ENCODE results near the gene ARMH3. TPM values are rescaled to one million over a fixed set of nuclear protein-coding genes. Genes with fewer than 3 reads are reported as not detected.

Gene ARMH3
- total and polyA plus RNA-seq, 2 experiments from 2014 or later: 8.7 to 11.1 TPM

DNA sequence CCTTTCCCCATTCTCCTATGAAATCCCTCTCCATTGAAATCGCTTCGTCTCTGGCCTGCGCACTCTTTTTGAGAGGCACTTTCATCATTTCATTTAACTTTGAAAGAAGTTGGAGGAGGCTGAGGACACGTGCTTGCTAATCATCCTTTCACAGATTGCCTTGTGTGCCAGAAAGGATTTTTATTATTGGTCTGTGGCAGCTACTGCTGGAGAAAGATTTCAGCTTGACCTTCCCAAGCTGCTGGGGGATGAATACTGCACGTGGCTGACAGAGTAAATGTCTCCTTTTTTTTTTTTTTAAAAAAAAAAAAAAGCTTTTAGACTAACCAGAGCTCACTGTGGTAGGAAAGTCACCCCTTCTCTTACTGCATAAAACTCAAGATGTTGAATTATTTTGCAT is 168.2 kb downstream of the ARMH3 start:
- Histone ChIP-seq H3K27ac (ENCODE audit: low read depth) (no peak overlapping the region), H2AFZ (no peak overlapping the region), H3K4me3 (no peak overlapping the region), H3K4me1 (ENCODE audit: insufficient read depth) (no peaks in the 10 kb centered on the region), H3K27me3 (ENCODE audit: insufficient read depth) (no peaks in the 10 kb centered on the region), H3F3A (replicated peaks; ENCODE audit: low read depth) (no peaks in the 10 kb centered on the region), H3K4me2 (no peak overlapping the region), H4K20me1 (replicated peaks; ENCODE audit: insufficient read depth) (no peaks in the 10 kb centered on the region), H3K9me2 (ENCODE audit: insufficient read depth) (no peaks in the 10 kb centered on the region), H3K36me3 (ENCODE audit: insufficient read depth) (no peaks in the 10 kb centered on the region), H3K79me2 (replicated peaks; ENCODE audit: insufficient read depth) (no peaks in the 10 kb centered on the region)
- Mint-ChIP-seq H3K4me1 (no peaks in the 10 kb centered on the region), H3K36me3 (ENCODE audit: low read depth) (no peaks in the 10 kb centered on the region), H3K27ac (no peak overlapping the region), H3K27me3 (ENCODE audit: insufficient read depth, low read depth, poor library complexity) (no peaks in the 10 kb centered on the region), H3K4me3 (no peak overlapping the region), H3K9me3 (no peaks in the 10 kb centered on the region; the same call in 2 of the 3 replicates)
- TF ChIP-seq ZNF114 (CRISPR knock-in tag; IDR thresholded peaks at IDR 0.05) (no peak), EZH2phosphoT487 (IDR thresholded peaks at IDR 0.05; ENCODE audit: unreplicated experiment) (no peak), JUNB (IDR thresholded peaks at IDR 0.05; ENCODE audit: unreplicated experiment) (no peak), POLR2AphosphoS5 (IDR thresholded peaks at IDR 0.05; ENCODE audit: low read depth) (no peak), CREB1 (CRISPR knock-in tag; IDR thresholded peaks at IDR 0.05; ENCODE audit: low read depth) (no peak), STAT1 (IDR thresholded peaks at IDR 0.05; ENCODE audit: unreplicated experiment) (no peak), EZH2 (IDR thresholded peaks at IDR 0.05; ENCODE audit: low read depth, unreplicated experiment) (no peak), ZNF331 (CRISPR knock-in tag; IDR thresholded peaks at IDR 0.05; ENCODE audit: low read depth) (no peak), NANOG (IDR thresholded peaks at IDR 0.05; ENCODE audit: borderline replicate concordance) (no peak)
- TF ChIP-seq, protein P1, sequence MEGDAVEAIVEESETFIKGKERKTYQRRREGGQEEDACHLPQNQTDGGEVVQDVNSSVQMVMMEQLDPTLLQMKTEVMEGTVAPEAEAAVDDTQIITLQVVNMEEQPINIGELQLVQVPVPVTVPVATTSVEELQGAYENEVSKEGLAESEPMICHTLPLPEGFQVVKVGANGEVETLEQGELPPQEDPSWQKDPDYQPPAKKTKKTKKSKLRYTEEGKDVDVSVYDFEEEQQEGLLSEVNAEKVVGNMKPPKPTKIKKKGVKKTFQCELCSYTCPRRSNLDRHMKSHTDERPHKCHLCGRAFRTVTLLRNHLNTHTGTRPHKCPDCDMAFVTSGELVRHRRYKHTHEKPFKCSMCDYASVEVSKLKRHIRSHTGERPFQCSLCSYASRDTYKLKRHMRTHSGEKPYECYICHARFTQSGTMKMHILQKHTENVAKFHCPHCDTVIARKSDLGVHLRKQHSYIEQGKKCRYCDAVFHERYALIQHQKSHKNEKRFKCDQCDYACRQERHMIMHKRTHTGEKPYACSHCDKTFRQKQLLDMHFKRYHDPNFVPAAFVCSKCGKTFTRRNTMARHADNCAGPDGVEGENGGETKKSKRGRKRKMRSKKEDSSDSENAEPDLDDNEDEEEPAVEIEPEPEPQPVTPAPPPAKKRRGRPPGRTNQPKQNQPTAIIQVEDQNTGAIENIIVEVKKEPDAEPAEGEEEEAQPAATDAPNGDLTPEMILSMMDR (conservative IDR thresholded peaks at IDR 0.05; ENCODE audit: low read depth in 2 of 2): no peak
- TF ChIP-seq, protein P2, sequence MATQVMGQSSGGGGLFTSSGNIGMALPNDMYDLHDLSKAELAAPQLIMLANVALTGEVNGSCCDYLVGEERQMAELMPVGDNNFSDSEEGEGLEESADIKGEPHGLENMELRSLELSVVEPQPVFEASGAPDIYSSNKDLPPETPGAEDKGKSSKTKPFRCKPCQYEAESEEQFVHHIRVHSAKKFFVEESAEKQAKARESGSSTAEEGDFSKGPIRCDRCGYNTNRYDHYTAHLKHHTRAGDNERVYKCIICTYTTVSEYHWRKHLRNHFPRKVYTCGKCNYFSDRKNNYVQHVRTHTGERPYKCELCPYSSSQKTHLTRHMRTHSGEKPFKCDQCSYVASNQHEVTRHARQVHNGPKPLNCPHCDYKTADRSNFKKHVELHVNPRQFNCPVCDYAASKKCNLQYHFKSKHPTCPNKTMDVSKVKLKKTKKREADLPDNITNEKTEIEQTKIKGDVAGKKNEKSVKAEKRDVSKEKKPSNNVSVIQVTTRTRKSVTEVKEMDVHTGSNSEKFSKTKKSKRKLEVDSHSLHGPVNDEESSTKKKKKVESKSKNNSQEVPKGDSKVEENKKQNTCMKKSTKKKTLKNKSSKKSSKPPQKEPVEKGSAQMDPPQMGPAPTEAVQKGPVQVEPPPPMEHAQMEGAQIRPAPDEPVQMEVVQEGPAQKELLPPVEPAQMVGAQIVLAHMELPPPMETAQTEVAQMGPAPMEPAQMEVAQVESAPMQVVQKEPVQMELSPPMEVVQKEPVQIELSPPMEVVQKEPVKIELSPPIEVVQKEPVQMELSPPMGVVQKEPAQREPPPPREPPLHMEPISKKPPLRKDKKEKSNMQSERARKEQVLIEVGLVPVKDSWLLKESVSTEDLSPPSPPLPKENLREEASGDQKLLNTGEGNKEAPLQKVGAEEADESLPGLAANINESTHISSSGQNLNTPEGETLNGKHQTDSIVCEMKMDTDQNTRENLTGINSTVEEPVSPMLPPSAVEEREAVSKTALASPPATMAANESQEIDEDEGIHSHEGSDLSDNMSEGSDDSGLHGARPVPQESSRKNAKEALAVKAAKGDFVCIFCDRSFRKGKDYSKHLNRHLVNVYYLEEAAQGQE (IDR thresholded peaks at IDR 0.05; ENCODE audit: unreplicated experiment): no peak
- TF ChIP-seq, protein P3, sequence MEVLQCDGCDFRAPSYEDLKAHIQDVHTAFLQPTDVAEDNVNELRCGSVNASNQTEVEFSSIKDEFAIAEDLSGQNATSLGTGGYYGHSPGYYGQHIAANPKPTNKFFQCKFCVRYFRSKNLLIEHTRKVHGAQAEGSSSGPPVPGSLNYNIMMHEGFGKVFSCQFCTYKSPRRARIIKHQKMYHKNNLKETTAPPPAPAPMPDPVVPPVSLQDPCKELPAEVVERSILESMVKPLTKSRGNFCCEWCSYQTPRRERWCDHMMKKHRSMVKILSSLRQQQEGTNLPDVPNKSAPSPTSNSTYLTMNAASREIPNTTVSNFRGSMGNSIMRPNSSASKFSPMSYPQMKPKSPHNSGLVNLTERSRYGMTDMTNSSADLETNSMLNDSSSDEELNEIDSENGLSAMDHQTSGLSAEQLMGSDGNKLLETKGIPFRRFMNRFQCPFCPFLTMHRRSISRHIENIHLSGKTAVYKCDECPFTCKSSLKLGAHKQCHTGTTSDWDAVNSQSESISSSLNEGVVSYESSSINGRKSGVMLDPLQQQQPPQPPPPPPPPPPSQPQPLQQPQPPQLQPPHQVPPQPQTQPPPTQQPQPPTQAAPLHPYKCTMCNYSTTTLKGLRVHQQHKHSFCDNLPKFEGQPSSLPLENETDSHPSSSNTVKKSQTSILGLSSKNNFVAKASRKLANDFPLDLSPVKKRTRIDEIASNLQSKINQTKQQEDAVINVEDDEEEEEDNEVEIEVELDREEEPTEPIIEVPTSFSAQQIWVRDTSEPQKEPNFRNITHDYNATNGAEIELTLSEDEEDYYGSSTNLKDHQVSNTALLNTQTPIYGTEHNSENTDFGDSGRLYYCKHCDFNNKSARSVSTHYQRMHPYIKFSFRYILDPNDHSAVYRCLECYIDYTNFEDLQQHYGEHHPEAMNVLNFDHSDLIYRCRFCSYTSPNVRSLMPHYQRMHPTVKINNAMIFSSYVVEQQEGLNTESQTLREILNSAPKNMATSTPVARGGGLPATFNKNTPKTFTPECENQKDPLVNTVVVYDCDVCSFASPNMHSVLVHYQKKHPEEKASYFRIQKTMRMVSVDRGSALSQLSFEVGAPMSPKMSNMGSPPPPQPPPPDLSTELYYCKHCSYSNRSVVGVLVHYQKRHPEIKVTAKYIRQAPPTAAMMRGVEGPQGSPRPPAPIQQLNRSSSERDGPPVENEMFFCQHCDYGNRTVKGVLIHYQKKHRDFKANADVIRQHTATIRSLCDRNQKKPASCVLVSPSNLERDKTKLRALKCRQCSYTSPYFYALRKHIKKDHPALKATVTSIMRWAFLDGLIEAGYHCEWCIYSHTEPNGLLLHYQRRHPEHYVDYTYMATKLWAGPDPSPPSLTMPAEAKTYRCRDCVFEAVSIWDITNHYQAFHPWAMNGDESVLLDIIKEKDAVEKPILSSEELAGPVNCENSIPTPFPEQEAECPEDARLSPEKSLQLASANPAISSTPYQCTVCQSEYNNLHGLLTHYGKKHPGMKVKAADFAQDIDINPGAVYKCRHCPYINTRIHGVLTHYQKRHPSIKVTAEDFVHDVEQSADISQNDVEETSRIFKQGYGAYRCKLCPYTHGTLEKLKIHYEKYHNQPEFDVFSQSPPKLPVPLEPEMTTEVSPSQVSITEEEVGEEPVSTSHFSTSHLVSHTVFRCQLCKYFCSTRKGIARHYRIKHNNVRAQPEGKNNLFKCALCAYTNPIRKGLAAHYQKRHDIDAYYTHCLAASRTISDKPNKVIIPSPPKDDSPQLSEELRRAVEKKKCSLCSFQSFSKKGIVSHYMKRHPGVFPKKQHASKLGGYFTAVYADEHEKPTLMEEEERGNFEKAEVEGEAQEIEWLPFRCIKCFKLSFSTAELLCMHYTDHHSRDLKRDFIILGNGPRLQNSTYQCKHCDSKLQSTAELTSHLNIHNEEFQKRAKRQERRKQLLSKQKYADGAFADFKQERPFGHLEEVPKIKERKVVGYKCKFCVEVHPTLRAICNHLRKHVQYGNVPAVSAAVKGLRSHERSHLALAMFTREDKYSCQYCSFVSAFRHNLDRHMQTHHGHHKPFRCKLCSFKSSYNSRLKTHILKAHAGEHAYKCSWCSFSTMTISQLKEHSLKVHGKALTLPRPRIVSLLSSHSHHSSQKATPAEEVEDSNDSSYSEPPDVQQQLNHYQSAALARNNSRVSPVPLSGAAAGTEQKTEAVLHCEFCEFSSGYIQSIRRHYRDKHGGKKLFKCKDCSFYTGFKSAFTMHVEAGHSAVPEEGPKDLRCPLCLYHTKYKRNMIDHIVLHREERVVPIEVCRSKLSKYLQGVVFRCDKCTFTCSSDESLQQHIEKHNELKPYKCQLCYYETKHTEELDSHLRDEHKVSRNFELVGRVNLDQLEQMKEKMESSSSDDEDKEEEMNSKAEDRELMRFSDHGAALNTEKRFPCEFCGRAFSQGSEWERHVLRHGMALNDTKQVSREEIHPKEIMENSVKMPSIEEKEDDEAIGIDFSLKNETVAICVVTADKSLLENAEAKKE (CRISPR knock-in tag; IDR thresholded peaks at IDR 0.05): no peak
- TF ChIP-seq, protein P4, sequence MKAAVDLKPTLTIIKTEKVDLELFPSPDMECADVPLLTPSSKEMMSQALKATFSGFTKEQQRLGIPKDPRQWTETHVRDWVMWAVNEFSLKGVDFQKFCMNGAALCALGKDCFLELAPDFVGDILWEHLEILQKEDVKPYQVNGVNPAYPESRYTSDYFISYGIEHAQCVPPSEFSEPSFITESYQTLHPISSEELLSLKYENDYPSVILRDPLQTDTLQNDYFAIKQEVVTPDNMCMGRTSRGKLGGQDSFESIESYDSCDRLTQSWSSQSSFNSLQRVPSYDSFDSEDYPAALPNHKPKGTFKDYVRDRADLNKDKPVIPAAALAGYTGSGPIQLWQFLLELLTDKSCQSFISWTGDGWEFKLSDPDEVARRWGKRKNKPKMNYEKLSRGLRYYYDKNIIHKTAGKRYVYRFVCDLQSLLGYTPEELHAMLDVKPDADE (IDR thresholded peaks at IDR 0.05): no peak
- DNase-seq (ENCODE audit: low spot score): no peak
- ATAC-seq: no peak
